ENCODE results near the gene CHD1L.

DNA sequence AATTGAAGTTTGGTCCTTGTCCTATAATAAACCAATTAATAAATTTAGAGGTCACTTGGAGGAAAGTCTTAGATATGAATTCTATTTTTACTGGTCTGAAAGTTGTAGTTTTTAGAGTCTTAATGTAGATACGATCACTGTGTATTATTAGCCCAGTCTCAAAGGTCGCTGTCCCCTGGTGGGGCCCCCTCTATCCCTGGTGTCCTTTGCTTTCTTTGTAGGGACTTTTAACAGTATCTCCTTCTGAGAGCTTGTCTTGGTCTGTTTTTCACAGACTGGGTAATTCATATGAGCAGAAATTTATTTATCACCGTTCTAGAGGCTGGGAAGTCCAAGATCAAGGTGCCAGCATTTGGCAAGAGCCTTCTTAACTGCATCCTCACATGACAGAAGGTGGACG, 18.5 kb downstream of the CHD1L start:
- TF ChIP-seq, protein P1, sequence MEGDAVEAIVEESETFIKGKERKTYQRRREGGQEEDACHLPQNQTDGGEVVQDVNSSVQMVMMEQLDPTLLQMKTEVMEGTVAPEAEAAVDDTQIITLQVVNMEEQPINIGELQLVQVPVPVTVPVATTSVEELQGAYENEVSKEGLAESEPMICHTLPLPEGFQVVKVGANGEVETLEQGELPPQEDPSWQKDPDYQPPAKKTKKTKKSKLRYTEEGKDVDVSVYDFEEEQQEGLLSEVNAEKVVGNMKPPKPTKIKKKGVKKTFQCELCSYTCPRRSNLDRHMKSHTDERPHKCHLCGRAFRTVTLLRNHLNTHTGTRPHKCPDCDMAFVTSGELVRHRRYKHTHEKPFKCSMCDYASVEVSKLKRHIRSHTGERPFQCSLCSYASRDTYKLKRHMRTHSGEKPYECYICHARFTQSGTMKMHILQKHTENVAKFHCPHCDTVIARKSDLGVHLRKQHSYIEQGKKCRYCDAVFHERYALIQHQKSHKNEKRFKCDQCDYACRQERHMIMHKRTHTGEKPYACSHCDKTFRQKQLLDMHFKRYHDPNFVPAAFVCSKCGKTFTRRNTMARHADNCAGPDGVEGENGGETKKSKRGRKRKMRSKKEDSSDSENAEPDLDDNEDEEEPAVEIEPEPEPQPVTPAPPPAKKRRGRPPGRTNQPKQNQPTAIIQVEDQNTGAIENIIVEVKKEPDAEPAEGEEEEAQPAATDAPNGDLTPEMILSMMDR (IDR thresholded peaks at IDR 0.05) = no peak
- TF ChIP-seq POLR2A (IDR thresholded peaks at IDR 0.05) (no peak), EP300 (IDR thresholded peaks at IDR 0.05) (no peak)
